HUES64 (cell line): ENCODE data around the gene MYT1.

Source experiments
- H3K27ac ChIP-seq: 2 replicates; pipeline ENCODE4 v1.7.0; 2013; ENCODE audit warnings: low read depth, low read length, inconsistent platforms
- H3K27me3 ChIP-seq: 2 replicates; pipeline ENCODE4 v1.6.1; 2013; ENCODE audit warnings: mild to moderate bottlenecking, low read length; ENCODE audit not compliant: insufficient read depth
- H3K36me3 ChIP-seq: 2 replicates; pipeline ENCODE4 v1.6.1; 2013; ENCODE audit warnings: mild to moderate bottlenecking, low read length; ENCODE audit not compliant: insufficient read depth
- H3K4me1 ChIP-seq: 2 replicates; pipeline ENCODE4 v1.6.1; 2013; ENCODE audit warnings: mild to moderate bottlenecking, low read length, moderate library complexity; ENCODE audit not compliant: insufficient read depth
- H3K4me3 ChIP-seq: 2 replicates; pipeline ENCODE4 v1.5.1; 2013; ENCODE audit warnings: mild to moderate bottlenecking, low read length, moderate library complexity
- H3K9ac ChIP-seq: 2 replicates; pipeline ENCODE4 v1.6.1; 2013; ENCODE audit warnings: mild to moderate bottlenecking, low read depth, low read length
- H3K9me3 ChIP-seq: 2 replicates; pipeline ENCODE4 v1.6.1; 2013; ENCODE audit warnings: low read depth, low read length; ENCODE audit not compliant: insufficient read depth
- WGBS: fragments of 150-250, 120-280 bp; methylation state at CpG from one replicate; pipeline ENCODE4 v1.1.7; 2013; ENCODE audit warnings: missing lambda C conversion rate; 5-methylcytosine and 5-hydroxymethylcytosine counted together

MYT1 gene

DNA sequence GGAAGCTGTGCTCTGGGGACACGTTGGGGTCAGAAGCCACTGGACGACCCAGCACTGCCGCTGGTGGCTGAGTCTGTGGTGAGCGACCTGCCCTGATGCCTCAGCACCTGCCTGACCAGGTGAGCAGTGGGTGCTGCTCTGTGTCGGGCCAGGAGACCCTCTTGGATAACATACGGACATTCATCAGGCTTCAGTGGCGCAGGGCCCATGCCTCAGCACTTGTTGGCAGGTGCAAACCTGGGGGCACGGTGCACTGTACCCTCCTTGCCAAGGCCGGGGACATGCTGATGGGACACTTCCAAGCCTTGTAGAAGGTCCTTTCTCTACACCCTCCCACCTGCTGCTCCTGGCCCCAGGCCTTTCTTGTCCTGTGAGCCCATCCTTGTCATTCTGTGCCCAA is 34.1 kb downstream of the MYT1 start:
- no peak overlapping the region for H3K27ac ChIP-seq
- H3K9me3 ChIP-seq, result no peaks in the 10 kb centered on the region
- H3K27me3 ChIP-seq, result no peaks in the 10 kb centered on the region
- H3K4me3 ChIP-seq, result no peak overlapping the region
- no peaks in the 10 kb centered on the region for H3K4me1 ChIP-seq
- H3K9ac ChIP-seq, result no peak overlapping the region
- whole genome bisulfite sequencing, result 95% methylated on average over 9 of the region's 9 CpGs
- no peaks in the 10 kb centered on the region for H3K36me3 ChIP-seq

DNA sequence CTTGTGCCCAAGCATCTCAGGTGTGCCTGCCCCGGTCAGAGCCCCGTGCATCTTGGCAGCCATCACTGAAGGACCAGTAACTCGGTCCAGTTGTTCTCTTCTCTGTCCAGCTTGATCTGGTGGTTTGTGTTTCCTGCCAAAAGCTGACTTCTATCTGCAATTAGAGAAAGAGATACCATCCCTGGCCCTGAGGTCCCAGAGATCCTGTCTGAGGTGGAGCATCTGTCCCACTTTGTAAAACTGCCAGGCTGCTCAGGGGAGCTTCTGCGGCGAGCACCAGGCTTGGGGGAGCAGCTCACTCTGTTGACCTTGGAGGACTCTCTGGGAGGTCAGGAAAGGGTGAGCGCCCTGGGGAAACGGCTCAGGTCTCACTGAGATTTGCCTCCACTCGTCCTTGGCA is 35.1 kb downstream of the MYT1 start:
- Histone ChIP-seq H3K36me3 (no peaks in the 10 kb centered on the region), H3K27me3 (no peaks in the 10 kb centered on the region), H3K9ac (no peak overlapping the region), H3K4me3 (no peak overlapping the region), H3K27ac (no peak overlapping the region), H3K9me3 (no peaks in the 10 kb centered on the region), H3K4me1 (no peaks in the 10 kb centered on the region)
- WGBS, result 93% methylated on average over 8 of the region's 8 CpGs

DNA sequence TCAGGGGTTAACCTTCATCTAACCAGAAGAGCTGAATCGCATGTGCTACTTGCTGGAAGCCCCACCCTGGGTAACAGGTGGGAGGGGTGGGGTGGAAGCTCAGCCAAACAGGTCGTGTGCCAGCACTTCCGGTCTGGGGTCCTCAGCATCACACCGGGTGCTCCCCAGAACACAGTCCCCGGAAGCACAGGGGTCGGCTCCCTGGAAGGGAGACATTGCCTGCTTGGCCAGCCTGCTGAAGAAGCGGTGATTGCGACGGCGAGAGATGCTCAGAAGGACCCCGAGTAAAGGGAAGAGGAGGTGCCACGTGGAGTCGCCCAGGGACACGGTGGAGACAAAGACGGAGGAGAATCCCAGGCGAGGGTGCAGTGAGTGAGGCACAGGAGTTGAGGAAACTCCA is 36.5 kb downstream of the MYT1 start:
- WGBS, result 92% methylated on average over 16 of the region's 16 CpGs
- Histone ChIP-seq H3K4me3 (no peak overlapping the region), H3K9me3 (no peaks in the 10 kb centered on the region), H3K27me3 (no peaks in the 10 kb centered on the region), H3K4me1 (no peaks in the 10 kb centered on the region), H3K9ac (no peak overlapping the region), H3K27ac (no peak overlapping the region), H3K36me3 (no peaks in the 10 kb centered on the region)

- Histone ChIP-seq H3K9me3 (no peaks in the 10 kb centered on the region), H3K4me1 (no peaks in the 10 kb centered on the region), H3K27ac (no peak overlapping the region), H3K9ac (no peak overlapping the region), H3K4me3 (no peak overlapping the region), H3K27me3 (no peaks in the 10 kb centered on the region), H3K36me3 (no peaks in the 10 kb centered on the region)
- WGBS, result 93% methylated on average over 35 of the region's 35 CpGs
These were observed 37.4 kb downstream of the MYT1 start for GRCh38 chr20:64201653-64202052.

GRCh38 chr20:64203037-64203777 is 39.0 kb downstream of the MYT1 start:
- H3K4me3 ChIP-seq, result no peak overlapping the region
- no peak overlapping the region for H3K9ac ChIP-seq
- H3K9me3 ChIP-seq, result no peaks in the 10 kb centered on the region
- no peaks in the 10 kb centered on the region for H3K4me1 ChIP-seq
- no peak overlapping the region for H3K27ac ChIP-seq
- WGBS, result 78% methylated on average over 17 of the region's 17 CpGs
- no peaks in the 10 kb centered on the region for H3K27me3 ChIP-seq
- H3K36me3 ChIP-seq, result no peaks in the 10 kb centered on the region

GRCh38 chr20:64205611-64206026 is 41.4 kb downstream of the MYT1 start:
- Histone ChIP-seq H3K36me3 (no peaks in the 10 kb centered on the region), H3K9me3 (no peaks in the 10 kb centered on the region), H3K4me3 (no peak overlapping the region), H3K27me3 (no peaks in the 10 kb centered on the region), H3K4me1 (no peaks in the 10 kb centered on the region), H3K9ac (no peak overlapping the region), H3K27ac (no peak overlapping the region)
- 89% methylated on average over 17 of the region's 17 CpGs for WGBS

DNA sequence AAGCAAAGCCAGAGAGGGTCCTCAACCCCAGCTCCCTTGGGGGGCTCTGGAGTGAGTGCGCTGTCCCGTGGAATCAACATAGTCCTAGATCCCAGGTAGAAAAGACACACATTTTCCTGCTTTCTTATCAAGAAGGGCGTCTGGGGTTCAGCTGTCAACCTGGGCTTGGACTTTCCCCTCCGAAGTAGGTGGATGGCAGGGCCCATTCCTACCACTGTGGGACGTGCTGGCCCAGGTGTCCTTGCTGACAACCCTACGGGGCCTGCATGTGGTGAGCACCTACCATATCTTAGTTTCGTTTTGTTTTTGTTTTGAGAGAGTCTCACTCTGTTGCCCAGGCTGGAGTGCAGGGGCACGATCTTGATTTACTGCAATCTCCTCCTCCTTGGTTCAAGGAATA is 42.4 kb downstream of the MYT1 start:
- no peaks in the 10 kb centered on the region for H3K36me3 ChIP-seq

DNA sequence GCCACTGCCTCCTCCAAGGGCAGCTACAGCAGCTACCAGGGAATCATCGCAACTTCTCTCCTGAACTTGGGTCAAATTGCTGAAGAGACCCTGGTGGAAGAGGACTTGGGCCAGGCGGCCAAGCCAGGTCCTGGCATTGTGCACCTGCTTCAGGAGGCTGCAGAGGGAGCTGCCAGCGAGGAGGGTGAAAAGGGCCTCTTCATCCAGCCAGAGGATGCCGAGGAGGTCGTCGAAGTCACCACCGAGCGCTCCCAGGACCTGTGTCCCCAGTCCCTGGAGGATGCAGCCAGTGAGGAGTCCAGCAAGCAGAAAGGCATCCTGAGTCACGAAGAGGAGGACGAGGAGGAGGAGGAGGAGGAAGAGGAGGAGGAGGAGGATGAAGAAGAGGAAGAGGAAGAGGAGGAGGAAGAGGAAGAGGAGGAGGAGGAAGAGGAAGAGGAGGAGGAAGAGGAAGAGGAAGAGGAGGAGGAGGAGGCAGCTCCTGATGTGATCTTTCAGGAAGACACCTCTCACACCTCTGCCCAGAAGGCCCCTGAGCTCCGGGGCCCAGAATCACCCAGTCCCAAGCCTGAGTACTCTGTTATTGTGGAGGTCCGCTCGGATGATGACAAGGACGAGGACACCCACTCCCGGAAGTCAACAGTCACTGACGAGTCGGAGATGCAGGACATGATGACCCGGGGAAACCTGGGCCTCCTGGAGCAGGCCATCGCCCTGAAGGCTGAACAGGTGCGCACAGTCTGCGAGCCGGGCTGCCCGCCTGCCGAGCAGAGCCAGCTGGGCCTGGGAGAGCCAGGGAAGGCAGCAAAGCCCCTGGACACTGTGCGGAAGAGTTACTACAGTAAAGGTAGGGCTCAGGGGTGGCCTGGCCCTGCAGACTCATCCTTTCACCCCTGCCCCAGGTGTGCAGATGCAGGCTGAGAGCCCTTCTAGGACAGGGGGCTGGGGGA is 43.7 kb downstream of the MYT1 start:
- Histone ChIP-seq H3K9ac (no peak overlapping the region), H3K27ac (no peak overlapping the region), H3K4me3 (no peak overlapping the region), H3K27me3 (no peaks in the 10 kb centered on the region), H3K4me1 (no peaks in the 10 kb centered on the region), H3K36me3 (no peaks in the 10 kb centered on the region), H3K9me3 (no peaks in the 10 kb centered on the region)
- 92% methylated on average over 25 of the region's 25 CpGs for WGBS

More for the DNA sequence above, 42.4 kb downstream of the MYT1 start:
- Histone ChIP-seq H3K4me1 (no peaks in the 10 kb centered on the region), H3K27me3 (no peaks in the 10 kb centered on the region), H3K9me3 (no peaks in the 10 kb centered on the region), H3K4me3 (no peak overlapping the region), H3K27ac (no peak overlapping the region), H3K9ac (no peak overlapping the region)
- 92% methylated on average over 8 of the region's 8 CpGs for WGBS

DNA sequence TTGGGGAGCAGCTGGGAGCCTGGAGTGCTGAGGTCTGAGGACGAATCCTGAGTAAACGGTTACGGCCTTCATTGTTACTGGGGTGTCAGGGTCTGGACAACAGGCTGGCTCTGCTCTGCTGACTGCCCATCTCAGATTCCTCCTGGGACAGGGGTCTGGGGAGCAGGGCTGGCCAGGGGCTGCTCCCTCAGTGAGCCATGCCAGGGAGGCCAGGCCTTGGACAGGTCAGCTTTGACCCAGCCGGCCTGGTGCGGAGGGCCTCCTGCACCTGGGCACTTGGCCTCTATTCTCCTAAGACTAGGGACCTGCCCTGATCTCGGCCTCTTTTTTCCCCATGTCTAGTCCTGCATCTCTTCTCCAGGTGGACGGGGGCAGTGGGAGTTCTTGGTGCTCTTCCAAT is 44.9 kb downstream of the MYT1 start:
- Histone ChIP-seq H3K4me3 (no peak overlapping the region), H3K9me3 (no peaks in the 10 kb centered on the region), H3K9ac (no peak overlapping the region), H3K4me1 (no peaks in the 10 kb centered on the region), H3K36me3 (no peaks in the 10 kb centered on the region), H3K27ac (no peak overlapping the region), H3K27me3 (no peaks in the 10 kb centered on the region)
- 93% methylated on average over 7 of the region's 7 CpGs for WGBS

DNA sequence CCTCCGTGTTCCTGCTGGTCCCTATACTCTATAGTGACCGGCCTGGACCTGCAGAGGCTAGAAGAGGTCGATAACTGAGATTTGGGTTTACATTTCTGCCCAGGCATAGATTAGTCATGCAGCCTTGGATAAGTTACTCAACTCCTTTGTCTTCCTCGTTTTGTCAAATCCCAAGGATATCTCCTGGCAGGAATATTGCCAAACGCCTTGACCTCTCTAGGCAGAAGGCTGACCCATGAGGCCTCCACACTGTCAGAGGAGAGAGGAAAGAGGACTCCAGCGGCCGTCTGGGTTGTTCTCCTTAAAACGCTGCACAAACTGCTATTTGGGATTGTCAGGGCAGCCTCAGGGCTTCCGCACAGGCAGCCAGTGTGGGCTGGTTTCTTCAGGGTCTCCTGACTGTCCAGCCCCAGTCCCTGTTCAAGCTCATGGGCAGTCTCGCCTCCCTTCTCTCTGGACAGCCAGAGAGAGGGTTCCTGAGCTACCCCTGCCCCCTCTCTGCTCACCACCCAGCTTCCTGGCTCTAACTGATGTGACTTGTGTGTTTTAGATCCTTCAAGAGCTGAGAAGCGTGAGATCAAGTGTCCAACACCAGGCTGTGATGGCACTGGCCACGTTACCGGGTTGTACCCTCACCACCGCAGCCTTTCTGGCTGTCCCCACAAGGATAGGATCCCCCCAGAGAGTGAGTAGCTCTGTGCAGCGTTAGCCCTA is 46.6 kb downstream of the MYT1 start:
- Histone ChIP-seq H3K4me3 (no peak overlapping the region), H3K9ac (no peak overlapping the region), H3K9me3 (no peaks in the 10 kb centered on the region), H3K27ac (no peak overlapping the region), H3K27me3 (no peaks in the 10 kb centered on the region), H3K36me3 (no peaks in the 10 kb centered on the region), H3K4me1 (no peaks in the 10 kb centered on the region)
- WGBS, result 91% methylated on average over 15 of the region's 15 CpGs
